GM23338 (cell line): ENCODE measurements around the gene BAHCC1. TPM values are rescaled to one million over a fixed set of nuclear protein-coding genes. Genes with fewer than 3 reads are reported as not detected.

Experiments used
- ATAC-seq: fragments of 200-7000 bp; cut with Tn5 transposase; 3 replicates; pipeline ENCODE4 v1.9.1; 2020
- DNase-seq: peaks from one replicate; pipeline ENCODE4 v3.0.0-alpha.2; 2015; ENCODE audit warnings: low spot score
- H2AFZ ChIP-seq: fragments of 200-600 bp; sonication (generic); 2 replicates; pipeline ENCODE4 v1.8.0; 2016; ENCODE audit warnings: antibody characterized with exemption, mild to moderate bottlenecking, moderate library complexity
- H3F3A ChIP-seq: fragments of 200-600 bp; sonication (generic); replicated peaks from 2 replicates; pipeline ENCODE4 v1.8.0; 2017; ENCODE audit warnings: antibody characterized with exemption, mixed run types, low read depth
- H3K27ac ChIP-seq: fragments of 200-600 bp; sonication (generic); 2 replicates; pipeline ENCODE4 v1.6.1; 2016; ENCODE audit warnings: low read depth
- H3K27me3 ChIP-seq: fragments of 200-600 bp; sonication (generic); 2 replicates; pipeline ENCODE4 v1.8.0; 2016; ENCODE audit warnings: mild to moderate bottlenecking, mixed run types, moderate library complexity; ENCODE audit not compliant: insufficient read depth
- H3K36me3 ChIP-seq: fragments of 200-600 bp; sonication (generic); 2 replicates; pipeline ENCODE4 v1.8.0; 2016; ENCODE audit warnings: mild to moderate bottlenecking; ENCODE audit not compliant: insufficient read depth
- H3K4me1 ChIP-seq: fragments of 200-600 bp; sonication (generic); 2 replicates; pipeline ENCODE4 v1.8.0; 2016; ENCODE audit warnings: mild to moderate bottlenecking, moderate library complexity; ENCODE audit not compliant: insufficient read depth
- H3K4me2 ChIP-seq: fragments of 200-600 bp; sonication (generic); 2 replicates; pipeline ENCODE4 v1.7.1; 2017; ENCODE audit warnings: mixed run types
- H3K4me3 ChIP-seq: fragments of 200-600 bp; sonication (generic); 2 replicates; pipeline ENCODE4 v1.6.1; 2016; ENCODE audit warnings: mixed run types
- H3K79me2 ChIP-seq: fragments of 200-600 bp; sonication (generic); replicated peaks from 2 replicates; pipeline ENCODE4 v1.8.0; 2017; ENCODE audit warnings: mild to moderate bottlenecking; ENCODE audit not compliant: insufficient read depth
- H3K9me2 ChIP-seq: fragments of 200-600 bp; sonication (generic); 2 replicates; pipeline ENCODE4 v1.8.0; 2017; ENCODE audit not compliant: insufficient read depth
- H4K20me1 ChIP-seq: fragments of 200-600 bp; sonication (generic); replicated peaks from 2 replicates; pipeline ENCODE4 v1.8.0; 2017; ENCODE audit warnings: mild to moderate bottlenecking; ENCODE audit not compliant: insufficient read depth
- H3K27ac Mint-ChIP-seq: 2 replicates; pipeline ENCODE4 v1.8.0; 2020; ENCODE audit warnings: inconsistent platforms, mild to moderate bottlenecking, moderate library complexity, mixed read lengths
- H3K27me3 Mint-ChIP-seq: 3 replicates; pipeline ENCODE4 v1.8.0; 2022; ENCODE audit warnings: low read depth, mild to moderate bottlenecking, moderate library complexity, mixed read lengths, inconsistent platforms; ENCODE audit not compliant: insufficient read depth, poor library complexity
- H3K36me3 Mint-ChIP-seq: 3 replicates; pipeline ENCODE4 v1.8.0; 2021; ENCODE audit warnings: low read depth, mild to moderate bottlenecking, inconsistent platforms, moderate library complexity, mixed read lengths
- H3K4me1 Mint-ChIP-seq: 3 replicates; pipeline ENCODE4 v1.8.0; 2020; ENCODE audit warnings: mild to moderate bottlenecking, inconsistent platforms, mixed read lengths
- H3K4me3 Mint-ChIP-seq: 3 replicates; pipeline ENCODE4 v1.8.0; 2021; ENCODE audit warnings: moderate library complexity, mild to moderate bottlenecking, inconsistent platforms, mixed read lengths
- H3K9me3 Mint-ChIP-seq: 3 replicates; pipeline ENCODE4 v1.8.0; 2020; ENCODE audit warnings: moderate library complexity, mild to moderate bottlenecking, inconsistent platforms, mixed read lengths
- EZH2 ChIP-seq: fragments of 200-600 bp; sonication (generic); IDR thresholded peaks from one replicate; pipeline ENCODE4 v1.8.0; 2017; ENCODE audit warnings: antibody characterized with exemption, mild to moderate bottlenecking, low read depth; ENCODE audit not compliant: unreplicated experiment
- EZH2phosphoT487 ChIP-seq: fragments of 200-600 bp; sonication (generic); IDR thresholded peaks from one replicate; pipeline ENCODE4 v1.8.1; 2018; ENCODE audit warnings: antibody characterized with exemption; ENCODE audit not compliant: unreplicated experiment
- POLR2AphosphoS5 ChIP-seq: IDR thresholded peaks from 2 replicates; pipeline ENCODE4 v1.6.1; 2016; ENCODE audit warnings: antibody characterized with exemption, low read depth
- ZNF462 ChIP-seq: fragments of 250-450 bp; sonication (Bioruptor Pico); IDR thresholded peaks from 2 replicates; pipeline ENCODE4 v1.5.0; 2020; ENCODE audit warnings: mild to moderate bottlenecking, moderate library complexity
- polyA plus RNA-seq: library from polyadenylated mRNA; unstranded; fragments of >200 nt; fragmentation: Nextera tagmentation; extraction: Ambion mirVana; gene quantifications from 2 replicates; pipeline ENCODE4 v1.2.1, GENCODE V29; 2016
- total RNA-seq: library from RNA; depleted of rRNA; stranded (reverse); fragments of >200 nt; shearing (Covaris generic); gene quantifications from 2 replicates; pipeline ENCODE4 v1.2.3, GENCODE V29; 2014
- TF ChIP-seq, protein P1 (sequence below): IDR thresholded peaks from 2 replicates; pipeline ENCODE4 v1.6.1; 2016; ENCODE audit warnings: antibody characterized with exemption
- TF ChIP-seq, protein P2 (sequence below): IDR thresholded peaks from one replicate; pipeline ENCODE4 v1.6.1; 2018; ENCODE audit warnings: antibody characterized with exemption; ENCODE audit not compliant: unreplicated experiment

BAHCC1 gene
- total and polyA plus RNA-seq, 2 experiments from 2014 or later = 0.24 to 1.1 TPM

- H3K79me2 ChIP-seq = no peaks in the 10 kb centered on the region
- ATAC-seq (no peak), DNase-seq (no peak)
- H2AFZ ChIP-seq = no peak overlapping the region
- peaks cover 59% of the 10 kb centered on the region for H3K27me3 Mint-ChIP-seq
- H3K9me2 ChIP-seq = no peaks in the 10 kb centered on the region
- peaks cover 13% of the 10 kb centered on the region for H3K4me1 Mint-ChIP-seq
- H3K27ac ChIP-seq = no peak overlapping the region
- H3K9me3 Mint-ChIP-seq = no peaks in the 10 kb centered on the region
- H3F3A ChIP-seq = 0 out of 2 replicates have a peak, but pooled peaks cover 9% of the 10 kb centered on the region
- no peak overlapping the region for H3K27ac Mint-ChIP-seq
- H3K4me3 Mint-ChIP-seq = no peak overlapping the region
- peaks cover 68% of the 10 kb centered on the region for H3K27me3 ChIP-seq
- TF ChIP-seq EZH2phosphoT487 = no peak
- TF ChIP-seq, protein P1, sequence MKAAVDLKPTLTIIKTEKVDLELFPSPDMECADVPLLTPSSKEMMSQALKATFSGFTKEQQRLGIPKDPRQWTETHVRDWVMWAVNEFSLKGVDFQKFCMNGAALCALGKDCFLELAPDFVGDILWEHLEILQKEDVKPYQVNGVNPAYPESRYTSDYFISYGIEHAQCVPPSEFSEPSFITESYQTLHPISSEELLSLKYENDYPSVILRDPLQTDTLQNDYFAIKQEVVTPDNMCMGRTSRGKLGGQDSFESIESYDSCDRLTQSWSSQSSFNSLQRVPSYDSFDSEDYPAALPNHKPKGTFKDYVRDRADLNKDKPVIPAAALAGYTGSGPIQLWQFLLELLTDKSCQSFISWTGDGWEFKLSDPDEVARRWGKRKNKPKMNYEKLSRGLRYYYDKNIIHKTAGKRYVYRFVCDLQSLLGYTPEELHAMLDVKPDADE = no peak
- no peak overlapping the region for H3K4me2 ChIP-seq
- H3K36me3 Mint-ChIP-seq = no peaks in the 10 kb centered on the region
- H3K4me1 ChIP-seq = peaks cover 30% of the 10 kb centered on the region
- no peak overlapping the region for H3K4me3 ChIP-seq
- H4K20me1 ChIP-seq = no peaks in the 10 kb centered on the region
- H3K36me3 ChIP-seq = no peaks in the 10 kb centered on the region
Measured at GRCh38 chr17:81385320-81386111, 9.7 kb upstream of the BAHCC1 start.

- H4K20me1 ChIP-seq = no peaks in the 10 kb centered on the region
- peak overlapping the region; percentile 57; the same call in 1 of the 2 replicates for H3K4me3 ChIP-seq
- no peaks in the 10 kb centered on the region for H3K9me2 ChIP-seq
- H3K27ac ChIP-seq = no peak overlapping the region
- H3K9me3 Mint-ChIP-seq = no peaks in the 10 kb centered on the region
- H3K36me3 ChIP-seq = no peaks in the 10 kb centered on the region
- no peak overlapping the region for H2AFZ ChIP-seq
- no peak overlapping the region for H3K27ac Mint-ChIP-seq
- H3K27me3 Mint-ChIP-seq = peaks cover 66% of the 10 kb centered on the region
- no peaks in the 10 kb centered on the region for H3K79me2 ChIP-seq
- peak; percentile 62 for DNase-seq
- H3K4me3 Mint-ChIP-seq = peak overlapping the region; percentile 36; the same call in 1 of the 3 replicates
- peak overlapping the region; percentile 84; the same call in 1 of the 2 replicates for H3K4me2 ChIP-seq
- H3F3A ChIP-seq = 0 out of 2 replicates have a peak, but pooled peaks cover 9% of the 10 kb centered on the region
- peaks cover 75% of the 10 kb centered on the region for H3K27me3 ChIP-seq
- no peaks in the 10 kb centered on the region for H3K36me3 Mint-ChIP-seq
- peaks cover 17% of the 10 kb centered on the region for H3K4me1 Mint-ChIP-seq
- peaks cover 37% of the 10 kb centered on the region for H3K4me1 ChIP-seq
- peak; percentile 15 for ATAC-seq
- TF ChIP-seq EZH2phosphoT487 (no peak), ZNF462 (CRISPR knock-in tag) (no peak), POLR2AphosphoS5 (no peak), EZH2 (no peak)
- TF ChIP-seq, protein P1 = no peak
- TF ChIP-seq, protein P2, sequence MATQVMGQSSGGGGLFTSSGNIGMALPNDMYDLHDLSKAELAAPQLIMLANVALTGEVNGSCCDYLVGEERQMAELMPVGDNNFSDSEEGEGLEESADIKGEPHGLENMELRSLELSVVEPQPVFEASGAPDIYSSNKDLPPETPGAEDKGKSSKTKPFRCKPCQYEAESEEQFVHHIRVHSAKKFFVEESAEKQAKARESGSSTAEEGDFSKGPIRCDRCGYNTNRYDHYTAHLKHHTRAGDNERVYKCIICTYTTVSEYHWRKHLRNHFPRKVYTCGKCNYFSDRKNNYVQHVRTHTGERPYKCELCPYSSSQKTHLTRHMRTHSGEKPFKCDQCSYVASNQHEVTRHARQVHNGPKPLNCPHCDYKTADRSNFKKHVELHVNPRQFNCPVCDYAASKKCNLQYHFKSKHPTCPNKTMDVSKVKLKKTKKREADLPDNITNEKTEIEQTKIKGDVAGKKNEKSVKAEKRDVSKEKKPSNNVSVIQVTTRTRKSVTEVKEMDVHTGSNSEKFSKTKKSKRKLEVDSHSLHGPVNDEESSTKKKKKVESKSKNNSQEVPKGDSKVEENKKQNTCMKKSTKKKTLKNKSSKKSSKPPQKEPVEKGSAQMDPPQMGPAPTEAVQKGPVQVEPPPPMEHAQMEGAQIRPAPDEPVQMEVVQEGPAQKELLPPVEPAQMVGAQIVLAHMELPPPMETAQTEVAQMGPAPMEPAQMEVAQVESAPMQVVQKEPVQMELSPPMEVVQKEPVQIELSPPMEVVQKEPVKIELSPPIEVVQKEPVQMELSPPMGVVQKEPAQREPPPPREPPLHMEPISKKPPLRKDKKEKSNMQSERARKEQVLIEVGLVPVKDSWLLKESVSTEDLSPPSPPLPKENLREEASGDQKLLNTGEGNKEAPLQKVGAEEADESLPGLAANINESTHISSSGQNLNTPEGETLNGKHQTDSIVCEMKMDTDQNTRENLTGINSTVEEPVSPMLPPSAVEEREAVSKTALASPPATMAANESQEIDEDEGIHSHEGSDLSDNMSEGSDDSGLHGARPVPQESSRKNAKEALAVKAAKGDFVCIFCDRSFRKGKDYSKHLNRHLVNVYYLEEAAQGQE = no peak
Measured at GRCh38 chr17:81386141-81386645, 9.1 kb upstream of the BAHCC1 start.
